ENCODE data around the gene SREBF1.
"Not testable (repeated sequence)": the region's sequence is repeated elsewhere in the genome, so short reads cannot be mapped to it uniquely, and the experiment has no call there.

The SREBF1 gene

GRCh38 chr17:17809531-17810083 is 27.2 kb downstream of the SREBF1 start:
- no peak for DNase-seq

GRCh38 chr17:17808706-17809432 is 27.9 kb downstream of the SREBF1 start:
- no peak for DNase-seq

- DNase-seq: not testable (repeated sequence)
Observed at GRCh38 chr17:17808200-17808599, 28.6 kb downstream of the SREBF1 start.

GRCh38 chr17:17807440-17807839 is 29.3 kb downstream of the SREBF1 start:
- DNase-seq: no peak

- no peak for DNase-seq
Observed at GRCh38 chr17:17806611-17807274, 30.0 kb downstream of the SREBF1 start.

- no peak for DNase-seq
Observed at GRCh38 chr17:17806035-17806434, 30.8 kb downstream of the SREBF1 start.

GRCh38 chr17:17805575-17805974 is 31.2 kb downstream of the SREBF1 start:
- no peak for DNase-seq

GRCh38 chr17:17804007-17804406 is 32.8 kb downstream of the SREBF1 start:
- no peak for DNase-seq

GRCh38 chr17:17801800-17802481 is 34.8 kb downstream of the SREBF1 start:
- DNase-seq: no peak

- DNase-seq: no peak
Observed at GRCh38 chr17:17800504-17801021, 36.2 kb downstream of the SREBF1 start.

- no peak for DNase-seq
Observed at GRCh38 chr17:17798573-17799255, 38.1 kb downstream of the SREBF1 start.

- DNase-seq: no peak
Observed at GRCh38 chr17:17798010-17798556, 38.7 kb downstream of the SREBF1 start.

- no peak for DNase-seq
Observed at GRCh38 chr17:17797119-17797809, 39.5 kb downstream of the SREBF1 start.

- DNase-seq: no peak
Observed at GRCh38 chr17:17796787-17797061, 40.1 kb downstream of the SREBF1 start.

- no peak for DNase-seq
Observed at GRCh38 chr17:17795946-17796786, 40.6 kb downstream of the SREBF1 start.

- DNase-seq: no peak
Observed at GRCh38 chr17:17795296-17795695, 41.5 kb downstream of the SREBF1 start.

GRCh38 chr17:17794382-17794781 is 42.4 kb downstream of the SREBF1 start:
- no peak for DNase-seq

- no peak for DNase-seq
Observed at GRCh38 chr17:17793378-17794214, 43.2 kb downstream of the SREBF1 start.

GRCh38 chr17:17792551-17793377 is 44.0 kb downstream of the SREBF1 start:
- no peak for DNase-seq

Data from NCI-H187 treated with DMSO at 0.1 percent for 48 hours (cell line).